ENCODE measurements around the gene WNT7B. TPM values are rescaled to one million over a fixed set of nuclear protein-coding genes. Genes with fewer than 3 reads are reported as not detected.

The WNT7B gene
- total and polyA plus RNA-seq, 3 donors from 2014 or later: 0.65 to 1.9 (median 1.3) TPM

GRCh38 chr22:45963821-45964220 lies 13.1 kb downstream of the WNT7B start:
- no peak overlapping the region for H3K4me3 ChIP-seq
- H3K27ac ChIP-seq: no peak overlapping the region
- TF ChIP-seq POLR2A (IDR thresholded peaks at IDR 0.05) (no peak), CTCF (IDR thresholded peaks at IDR 0.05) (no peak)
- no peak for DNase-seq
- no peaks in the 10 kb centered on the region for H3K27me3 ChIP-seq
- no peaks in the 10 kb centered on the region for H3K4me1 ChIP-seq
- 70 to 92% methylated on average over 5 to 7 of the region's 7 CpGs for WGBS, 2 donors
- no peaks in the 10 kb centered on the region for H3K36me3 ChIP-seq (ENCODE audit: low read depth, missing control alignments)
- H3K9me3 ChIP-seq: no peaks in the 10 kb centered on the region
- intact Hi-C loops (cut with DNase I; ENCODE audit: low total_unique reads): no loop called here

- Histone ChIP-seq H3K4me3 (no peak overlapping the region), H3K27ac (no peak overlapping the region), H3K36me3 (ENCODE audit: low read depth, missing control alignments) (no peaks in the 10 kb centered on the region), H3K27me3 (no peaks in the 10 kb centered on the region), H3K9me3 (no peaks in the 10 kb centered on the region), H3K4me1 (no peaks in the 10 kb centered on the region)
- TF ChIP-seq POLR2A (IDR thresholded peaks at IDR 0.05) (no peak), CTCF (IDR thresholded peaks at IDR 0.05) (no peak)
- 69 to 89% methylated on average over 3 to 12 of the region's 12 CpGs for WGBS, 2 donors
- no peak for DNase-seq
- intact Hi-C loops (cut with DNase I; ENCODE audit: low total_unique reads): no loop called here
Measured at GRCh38 chr22:45962756-45963324, 14.1 kb downstream of the WNT7B start.

- DNase-seq: no peak
- H3K36me3 ChIP-seq (ENCODE audit: low read depth, missing control alignments): no peaks in the 10 kb centered on the region
- 80 to 93% methylated on average over 1 of the region's 1 CpG for WGBS, 2 donors
Measured at GRCh38 chr22:45962434-45962718, 14.6 kb downstream of the WNT7B start.

GRCh38 chr22:45961679-45962433 lies 15.1 kb downstream of the WNT7B start:
- 76 to 87% methylated on average over 6 to 17 of the region's 17 CpGs for WGBS, 2 donors
- intact Hi-C loops (cut with DNase I; ENCODE audit: low total_unique reads): no loop called here
- Histone ChIP-seq H3K27ac (no peak overlapping the region), H3K27me3 (no peaks in the 10 kb centered on the region), H3K4me3 (no peak overlapping the region), H3K36me3 (ENCODE audit: low read depth, missing control alignments) (no peaks in the 10 kb centered on the region), H3K9me3 (no peaks in the 10 kb centered on the region), H3K4me1 (no peaks in the 10 kb centered on the region)
- DNase-seq: no peak
- no peak for TF ChIP-seq POLR2A (IDR thresholded peaks at IDR 0.05)
- no peak for TF ChIP-seq CTCF (IDR thresholded peaks at IDR 0.05)

More at GRCh38 chr22:45962434-45962718, 14.6 kb downstream of the WNT7B start:
- no peaks in the 10 kb centered on the region for H3K9me3 ChIP-seq
- no peak for TF ChIP-seq POLR2A (IDR thresholded peaks at IDR 0.05)
- TF ChIP-seq CTCF (IDR thresholded peaks at IDR 0.05): no peak
- no peaks in the 10 kb centered on the region for H3K27me3 ChIP-seq
- intact Hi-C loops (cut with DNase I; ENCODE audit: low total_unique reads): no loop called here
- H3K27ac ChIP-seq: no peak overlapping the region
- H3K4me1 ChIP-seq: no peaks in the 10 kb centered on the region
- no peak overlapping the region for H3K4me3 ChIP-seq

Measured in testis (tissue), 3 donors.